ENCODE measurements around the gene SF3B1. TPM values are rescaled to one million over a fixed set of nuclear protein-coding genes. Genes with fewer than 3 reads are reported as not detected.

Gene SF3B1
- total and polyA plus RNA-seq, 2 of the 13 experiments (the other 11 are each of a cell fraction or from before 2014, with no cell fraction given) = 387 to 750 TPM

GRCh38 chr2:197434541-197435513, at the start of gene SF3B1 (continued):
- TF ChIP-seq TIGD3 (CRISPR knock-in tag; IDR thresholded peaks at IDR 0.05; ENCODE audit: borderline replicate concordance) (no peak; the same call in 1 of the 2 replicates), PRDM15 (CRISPR knock-in tag; IDR thresholded peaks at IDR 0.05) (no peak), ZNF335 (CRISPR knock-in tag; IDR thresholded peaks at IDR 0.05) (peak; percentile 92), ZNF83 (CRISPR knock-in tag; IDR thresholded peaks at IDR 0.05; ENCODE audit: borderline replicate concordance) (no peak), CSRNP1 (CRISPR knock-in tag; IDR thresholded peaks at IDR 0.05) (peak; percentile 88), KLF13 (CRISPR knock-in tag; IDR thresholded peaks at IDR 0.05) (0 out of 2 replicates have a peak, but pooled peaks have one; percentile 61), ZFP36L1 (CRISPR knock-in tag; IDR thresholded peaks at IDR 0.05) (0 out of 2 replicates have a peak, but pooled peaks have one; percentile 18), BCL6 (CRISPR knock-in tag; IDR thresholded peaks at IDR 0.05) (peak; percentile 64; the same call in 1 of the 2 replicates), ZNF12 (CRISPR knock-in tag; IDR thresholded peaks at IDR 0.05) (no peak), ZBTB7A (CRISPR knock-in tag; IDR thresholded peaks at IDR 0.05) (peak; percentile 93), ZNF598 (CRISPR knock-in tag; IDR thresholded peaks at IDR 0.05; ENCODE audit: borderline replicate concordance) (peak; percentile 97; the same call in 1 of the 2 replicates), ZNF30 (CRISPR knock-in tag; IDR thresholded peaks at IDR 0.05) (0 out of 2 replicates have a peak, but pooled peaks have one; percentile 14), HDAC6 (IDR thresholded peaks at IDR 0.05; ENCODE audit: low read depth, low read length) (no peak), KMT2B (CRISPR knock-in tag; IDR thresholded peaks at IDR 0.05) (peak; percentile 96), ZNF235 (CRISPR knock-in tag; IDR thresholded peaks at IDR 0.05; ENCODE audit: borderline replicate concordance) (peak; percentile 47; the same call in 1 of the 2 replicates)
